A549 (cell line): ENCODE measurements around the gene TRIOBP. TPM values are rescaled to one million over a fixed set of nuclear protein-coding genes. Genes with fewer than 3 reads are reported as not detected.

Experiments used
- ATAC-seq, 2 experiments: fragments of 200-7000 bp in 1 of 2; fragments of >200 bp in 1 of 2; cut with Nextera tagmentation in 1 of 2; cut with Tn5 transposase in 1 of 2; 3 replicates each; pipeline versions ENCODE4 v1.8.0 to v1.9.1; 2018 to 2020; ENCODE audit warnings: mild to moderate bottlenecking in 1 of 2, moderate library complexity in 1 of 2
- CTCF ChIA-PET: fragments of 300-600 bp; sonication (Branson Sonifier 250); formaldehyde crosslinking; extraction: SDS; loops from one replicate; lab custom pipeline; 2021; ENCODE audit warnings: antibody characterized with exemption, inconsistent platforms; lab: Yijun Ruan, JAX
- POLR2A ChIA-PET: fragments of 350-600 bp; formaldehyde crosslinking; extraction: SDS; loops from one replicate; lab custom pipeline; 2021; ENCODE audit warnings: antibody characterized with exemption, inconsistent platforms; lab: Yijun Ruan, JAX
- DNase-seq, 2 experiments: peaks; one replicate each; pipeline versions ENCODE4 v3.0.0 to v3.0.0-alpha.2; 2011 to 2016; ENCODE audit warnings: low read depth in 1 of 2, low spot score in 1 of 2
- FAIRE-seq: peaks from 2 replicates; lab custom pipeline; 2011; peaks lifted over from hg19 to GRCh38; lab: Jason Lieb, UNC
- H3K27ac ChIP-seq, 2 experiments: fragments of >200 bp; sonication (Bioruptor Twin); formaldehyde crosslinking; 3 replicates each; pipeline ENCODE4 v1.5.1; 2016 to 2017
- H3K4me1 ChIP-seq: fragments of >200 bp; sonication (Bioruptor Twin); formaldehyde crosslinking; 3 replicates; pipeline ENCODE4 v1.6.1; 2016
- H3K4me2 ChIP-seq: fragments of >200 bp; sonication (Bioruptor Twin); formaldehyde crosslinking; 3 replicates; pipeline ENCODE4 v1.6.1; 2016
- H3K4me3 ChIP-seq: fragments of >200 bp; sonication (Bioruptor Twin); formaldehyde crosslinking; 3 replicates; pipeline ENCODE4 v1.5.1; 2016
- H3K9me3 ChIP-seq: fragments of >200 bp; sonication (Bioruptor Twin); formaldehyde crosslinking; 3 replicates; pipeline ENCODE4 v1.6.1; 2016
- BHLHE40 ChIP-seq: IDR thresholded peaks from 2 replicates; pipeline ENCODE4 v1.6.1; 2012; ENCODE audit warnings: low read depth, low read length, inconsistent platforms
- CHD4 ChIP-seq: fragments of 200-600 bp; sonication (generic); IDR thresholded peaks from 2 replicates; pipeline ENCODE4 v1.6.1; 2016; ENCODE audit warnings: antibody characterized with exemption, mild to moderate bottlenecking, borderline replicate concordance
- EHMT2 ChIP-seq: fragments of 200-600 bp; sonication (generic); IDR thresholded peaks from 2 replicates; pipeline ENCODE4 v1.6.1; 2016; ENCODE audit warnings: antibody characterized with exemption, low read depth, mild to moderate bottlenecking, moderate library complexity
- GATA3 ChIP-seq: IDR thresholded peaks from 2 replicates; pipeline ENCODE4 v1.6.1; 2012; ENCODE audit warnings: borderline replicate concordance
- HOXA7 ChIP-seq: fragments of 250-450 bp; sonication (Bioruptor Pico); IDR thresholded peaks from 2 replicates; pipeline ENCODE4 v1.5.0; 2020; ENCODE audit warnings: mild to moderate bottlenecking, moderate library complexity
- HOXB5 ChIP-seq: fragments of 250-450 bp; sonication (Bioruptor Pico); IDR thresholded peaks from 2 replicates; pipeline ENCODE4 v1.5.0; 2020; ENCODE audit warnings: mild to moderate bottlenecking, moderate library complexity
- KDM1A ChIP-seq: fragments of 200-600 bp; sonication (generic); IDR thresholded peaks from 2 replicates; pipeline ENCODE4 v1.6.1; 2016; ENCODE audit warnings: low read depth, mild to moderate bottlenecking
- KDM5A ChIP-seq: fragments of 200-600 bp; sonication (generic); IDR thresholded peaks from 2 replicates; pipeline ENCODE4 v1.6.1; 2016; ENCODE audit warnings: antibody characterized with exemption, mild to moderate bottlenecking
- MAFK ChIP-seq: fragments of 450-650 bp; IDR thresholded peaks from 2 replicates; pipeline ENCODE4 v1.6.1; 2014; ENCODE audit not compliant: partially characterized antibody
- MAZ ChIP-seq: fragments of 150-350 bp; IDR thresholded peaks from 2 replicates; pipeline ENCODE4 v1.6.1; 2014; ENCODE audit warnings: antibody characterized with exemption, low read depth, low read length, borderline replicate concordance
- MYC ChIP-seq: IDR thresholded peaks from 2 replicates; pipeline ENCODE4 v1.6.1; 2012; ENCODE audit warnings: mild to moderate bottlenecking, inconsistent platforms, low read length, improper control_type of control experiment, borderline replicate concordance
- NFE2L2 ChIP-seq: fragments of 150-350 bp; conservative IDR thresholded peaks from 2 replicates; pipeline ENCODE4 v1.6.1; 2014; ENCODE audit warnings: low read length
- NPAS2 ChIP-seq: fragments of 250-450 bp; sonication (Bioruptor Pico); IDR thresholded peaks from 2 replicates; pipeline ENCODE4 v1.8.0; 2022; ENCODE audit warnings: mild to moderate bottlenecking, moderate library complexity, borderline replicate concordance
- POLR2A ChIP-seq: IDR thresholded peaks from 2 replicates; pipeline ENCODE4 v1.6.1; 2012; ENCODE audit warnings: mild to moderate bottlenecking, low read length
- POLR2AphosphoS2 ChIP-seq: conservative IDR thresholded peaks from 2 replicates; pipeline ENCODE4 v1.6.1; 2012; ENCODE audit warnings: low read length, improper control_type of control experiment, inconsistent platforms
- REST ChIP-seq: fragments of 200-600 bp; sonication (generic); IDR thresholded peaks from 2 replicates; pipeline ENCODE4 v1.6.1; 2016; ENCODE audit warnings: antibody characterized with exemption, mild to moderate bottlenecking, moderate library complexity
- SMC3 ChIP-seq: fragments of >200 bp; sonication (Bioruptor Twin); formaldehyde crosslinking; IDR thresholded peaks from 3 replicates; pipeline ENCODE4 v1.6.1; 2018; ENCODE audit warnings: inconsistent platforms
- SREBF2 ChIP-seq: fragments of 450-650 bp; IDR thresholded peaks from 2 replicates; pipeline ENCODE4 v1.6.1; 2014; ENCODE audit warnings: mild to moderate bottlenecking, moderate library complexity
- TFCP2L1 ChIP-seq: fragments of 250-450 bp; sonication (Bioruptor Pico); IDR thresholded peaks from 2 replicates; pipeline ENCODE4 v1.5.0; 2021; ENCODE audit warnings: mild to moderate bottlenecking
- TP53 ChIP-seq: fragments of 250-450 bp; sonication (Bioruptor Pico); IDR thresholded peaks from 2 replicates; pipeline ENCODE4 v1.5.0; 2021; ENCODE audit warnings: mild to moderate bottlenecking, moderate library complexity
- ZSCAN20 ChIP-seq: fragments of 250-450 bp; sonication (Bioruptor Pico); IDR thresholded peaks from 2 replicates; pipeline ENCODE4 v1.8.0; 2022; ENCODE audit warnings: mild to moderate bottlenecking, moderate library complexity
- WGBS: methylation state at CpG from one replicate; pipeline ENCODE4 v1.1.6; 2017; ENCODE audit errors: missing lambda C conversion rate; 5-methylcytosine and 5-hydroxymethylcytosine counted together
- polyA plus RNA-seq, 4 experiments: library from polyadenylated mRNA; depleted of rRNA in 3 of 4; stranded (reverse); fragments of >200 nt; fragmentation: RNase III in 1 of 4; extraction: RNeasy Plus Mini Kit Qiagen cat#74134 plus additional on column Dnase treatment in 1 of 4; gene quantifications; 2 replicates in 3 of 4; 3 replicates in 1 of 4; pipeline ENCODE4 v1.2.3, GENCODE V29; 2011 to 2017
- TF ChIP-seq, protein P1 (sequence below): IDR thresholded peaks from 2 replicates; pipeline ENCODE4 v1.6.1; 2012

The TRIOBP gene
- polyA plus RNA-seq, 2 of the 4 experiments (the other 2 are of a cell fraction): 15.7 to 26.0 TPM

- Histone ChIP-seq H3K4me2 (no peak overlapping the region), H3K4me3 (no peak overlapping the region), H3K27ac (no peak overlapping the region), H3K9me3 (no peaks in the 10 kb centered on the region), H3K4me1 (peaks cover 11% of the 10 kb centered on the region; the same call in 2 of the 3 replicates)
- 79% methylated on average over 17 of the region's 17 CpGs for WGBS
- ATAC-seq (no peak), FAIRE-seq (no peak), DNase-seq (no peak)
- ChIA-PET POLR2A (no interaction called here), CTCF (interaction anchor here (0.9 to 1.4 kb wide), 8 partner anchors 8 to 115 kb away, joined by 3 to 6 read pairs (median 3); no protein-coding TSS in a partner anchor)
- no peak for TF ChIP-seq POLR2AphosphoS2
- TF ChIP-seq TFCP2L1 (CRISPR knock-in tag): no peak
- no peak for TF ChIP-seq MAFK
- no peak for TF ChIP-seq HOXB5 (CRISPR knock-in tag)
- no peak for TF ChIP-seq POLR2A
- TF ChIP-seq SMC3: no peak
These were observed 79.2 kb downstream of the TRIOBP start for GRCh38 chr22:37775785-37776638.

GRCh38 chr22:37776639-37777005 is 79.8 kb downstream of the TRIOBP start:
- WGBS: 84% methylated on average over 10 of the region's 10 CpGs
- CTCF ChIA-PET: interaction anchor here (0.9 to 1.4 kb wide), 3 partner anchors 9 to 116 kb away, joined by 3 to 6 read pairs (median 4); no protein-coding TSS in a partner anchor
- H3K4me1 ChIP-seq: peaks cover 11% of the 10 kb centered on the region; the same call in 2 of the 3 replicates
- H3K9me3 ChIP-seq: no peaks in the 10 kb centered on the region
- no peak overlapping the region for H3K4me3 ChIP-seq
- no peak overlapping the region for H3K27ac ChIP-seq
- FAIRE-seq: no peak
- H3K4me2 ChIP-seq: no peak overlapping the region
- POLR2A ChIA-PET: no interaction called here
- no peak for DNase-seq
- no peak for ATAC-seq
- TF ChIP-seq SREBF2 (no peak), SMC3 (no peak), NFE2L2 (no peak), ZSCAN20 (CRISPR knock-in tag) (no peak)
- TF ChIP-seq, all 56 proteins: peak for 0

DNA sequence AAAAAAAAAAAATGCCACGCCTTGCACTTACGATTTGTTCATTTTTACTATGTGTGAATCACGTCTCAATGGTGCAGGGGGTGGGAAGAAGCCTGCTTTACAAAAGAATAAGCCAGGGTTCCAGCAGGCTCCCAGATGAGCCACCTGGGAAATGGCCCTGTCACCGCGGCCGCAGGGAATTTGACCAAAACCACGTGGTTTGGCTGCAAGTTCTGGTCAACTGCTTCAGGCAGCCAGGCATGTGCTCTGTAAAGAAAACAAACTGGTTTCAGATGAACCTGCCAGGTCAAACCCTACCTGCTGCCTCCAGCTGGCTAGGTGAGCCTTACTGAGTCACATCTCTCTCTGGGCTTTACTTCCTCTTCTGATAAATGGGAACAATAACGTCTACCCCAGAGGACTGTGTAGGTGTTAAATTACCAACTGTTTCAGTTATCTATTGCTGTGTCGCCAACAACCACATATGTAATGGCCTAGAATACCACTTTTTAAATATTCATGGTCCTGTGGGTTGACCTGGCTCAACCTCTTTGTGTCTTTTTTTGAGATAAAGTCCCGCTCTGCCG is 80.4 kb downstream of the TRIOBP start:
- CTCF ChIA-PET: interaction anchor here (1.1 to 1.4 kb wide), 2 partner anchors 10 to 15 kb away, joined by 4 to 6 read pairs; no protein-coding TSS in a partner anchor
- WGBS: 72% methylated on average over 11 of the region's 11 CpGs
- Histone ChIP-seq H3K4me3 (no peak overlapping the region), H3K27ac (no peak overlapping the region), H3K4me1 (peaks cover 12% of the 10 kb centered on the region; the same call in 2 of the 3 replicates), H3K9me3 (no peaks in the 10 kb centered on the region), H3K4me2 (no peak overlapping the region)
- TF ChIP-seq HOXA7 (CRISPR knock-in tag) (no peak), MAZ (no peak), GATA3 (no peak), KDM5A (no peak), CHD4 (no peak), KDM1A (no peak), TP53 (CRISPR knock-in tag) (no peak), REST (no peak), EHMT2 (no peak), NFE2L2 (no peak), ZSCAN20 (CRISPR knock-in tag) (no peak), NPAS2 (CRISPR knock-in tag) (no peak), MYC (no peak), BHLHE40 (no peak)
- TF ChIP-seq, protein P1, sequence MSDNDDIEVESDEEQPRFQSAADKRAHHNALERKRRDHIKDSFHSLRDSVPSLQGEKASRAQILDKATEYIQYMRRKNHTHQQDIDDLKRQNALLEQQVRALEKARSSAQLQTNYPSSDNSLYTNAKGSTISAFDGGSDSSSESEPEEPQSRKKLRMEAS: no peak
- POLR2A ChIA-PET: no interaction called here
- ATAC-seq (no peak), DNase-seq (no peak), FAIRE-seq (no peak)
